Mesenchymal stem cell (in vitro differentiated cells and primary cell): ENCODE measurements around the gene RPLP1.

ENCODE experiments used
- DNase-seq: peaks from one replicate; pipeline ENCODE4 v3.0.0-alpha.2; 2013
- H2AFZ ChIP-seq: one replicate; pipeline ENCODE4 v1.6.1; 2013; ENCODE audit warnings: low read depth, mild to moderate bottlenecking, control low read depth, inconsistent platforms, low read length, moderate library complexity
- H2AK5ac ChIP-seq: 2 replicates; pipeline ENCODE4 v1.6.1; 2013; ENCODE audit warnings: low read length, moderate library complexity, mild to moderate bottlenecking, inconsistent platforms; ENCODE audit not compliant: severe bottlenecking
- H2BK120ac ChIP-seq: one replicate; pipeline ENCODE4 v1.6.1; 2013; ENCODE audit warnings: low read depth, mild to moderate bottlenecking, inconsistent platforms, low read length, moderate library complexity
- H2BK12ac ChIP-seq, 2 experiments: one replicate each; pipeline ENCODE4 v1.6.1; 2013; ENCODE audit warnings: inconsistent platforms in 2 of 2, low read length in 2 of 2, mild to moderate bottlenecking in 2 of 2, moderate library complexity in 2 of 2, control low read depth in 1 of 2
- H2BK15ac ChIP-seq: one replicate; pipeline ENCODE4 v1.6.1; 2013; ENCODE audit warnings: mild to moderate bottlenecking, low read depth, inconsistent platforms; ENCODE audit not compliant: poor library complexity, severe bottlenecking
- H2BK5ac ChIP-seq: 2 replicates; pipeline ENCODE4 v1.6.1; 2013; ENCODE audit warnings: low read depth, mild to moderate bottlenecking, low read length, control low read depth, inconsistent platforms; ENCODE audit not compliant: poor library complexity, severe bottlenecking
- H3K14ac ChIP-seq, 2 experiments: one replicate each; pipeline ENCODE4 v1.6.1; 2013; ENCODE audit warnings: inconsistent platforms in 2 of 2, low read length in 2 of 2, control low read depth in 1 of 2, mild to moderate bottlenecking in 1 of 2, moderate library complexity in 1 of 2
- H3K18ac ChIP-seq, 2 experiments: one replicate each; pipeline ENCODE4 v1.6.1; 2013; ENCODE audit warnings: inconsistent platforms in 2 of 2, low read length in 2 of 2, control low read depth in 1 of 2, low read depth in 1 of 2, mild to moderate bottlenecking in 1 of 2
- H3K23ac ChIP-seq, 2 experiments: one replicate each; pipeline ENCODE4 v1.6.1; 2013; ENCODE audit warnings: inconsistent platforms in 2 of 2, low read length in 2 of 2, mild to moderate bottlenecking in 2 of 2, moderate library complexity in 2 of 2, control low read depth in 1 of 2
- H3K27ac ChIP-seq: 2 replicates; pipeline ENCODE4 v1.5.1; 2013; ENCODE audit warnings: mild to moderate bottlenecking, moderate library complexity, low read length, control low read depth, inconsistent platforms; ENCODE audit not compliant: poor library complexity, severe bottlenecking
- H3K27me3 ChIP-seq, 2 experiments: 2 replicates each; pipeline versions ENCODE4 v1.6.1 to v1.7.0; 2013; ENCODE audit warnings: low read length in 2 of 2, mild to moderate bottlenecking in 2 of 2, moderate library complexity in 2 of 2, control low read depth in 1 of 2, inconsistent platforms in 1 of 2; ENCODE audit not compliant: control insufficient read depth in 1 of 2, insufficient read depth in 1 of 2
- H3K36me3 ChIP-seq, 2 experiments: 2 replicates each; pipeline versions ENCODE4 v1.6.1 to v1.7.0; 2013; ENCODE audit warnings: low read length in 2 of 2, control low read depth in 1 of 2, inconsistent platforms in 1 of 2, low read depth in 1 of 2, mild to moderate bottlenecking in 1 of 2; ENCODE audit not compliant: insufficient read depth in 2 of 2, control insufficient read depth in 1 of 2
- H3K4ac ChIP-seq, 2 experiments: one replicate each; pipeline ENCODE4 v1.6.1; 2013; ENCODE audit warnings: inconsistent platforms in 2 of 2, low read length in 2 of 2, mild to moderate bottlenecking in 2 of 2, moderate library complexity in 2 of 2, control low read depth in 1 of 2, low read depth in 1 of 2
- H3K4me1 ChIP-seq: 2 replicates; pipeline ENCODE4 v1.6.1; 2013; ENCODE audit warnings: low read depth, low read length, control low read depth; ENCODE audit not compliant: control insufficient read depth, insufficient read depth
- H3K4me2 ChIP-seq: 2 replicates; pipeline ENCODE4 v1.6.1; 2013; ENCODE audit warnings: low read length, mild to moderate bottlenecking, inconsistent platforms; ENCODE audit not compliant: poor library complexity, severe bottlenecking
- H3K4me3 ChIP-seq, 2 experiments: 2 replicates each; pipeline versions ENCODE4 v1.5.1 to v1.7.0; 2013; ENCODE audit warnings: low read length in 2 of 2, mild to moderate bottlenecking in 2 of 2, control low read depth in 1 of 2, low read depth in 1 of 2; ENCODE audit not compliant: insufficient read depth in 1 of 2
- H3K79me1 ChIP-seq: replicated peaks from 2 replicates; pipeline ENCODE4 v1.6.1; 2013; ENCODE audit warnings: mild to moderate bottlenecking, control low read depth, low read length, inconsistent platforms; ENCODE audit not compliant: poor library complexity, severe bottlenecking
- H3K9ac ChIP-seq: 2 replicates; pipeline ENCODE4 v1.7.0; 2013; ENCODE audit warnings: mild to moderate bottlenecking, low read length, moderate library complexity
- H3K9me3 ChIP-seq: 2 replicates; pipeline ENCODE4 v1.7.0; 2013; ENCODE audit warnings: mild to moderate bottlenecking, low read length; ENCODE audit not compliant: control insufficient read depth
- H4K8ac ChIP-seq: one replicate; pipeline ENCODE4 v1.6.1; 2013; ENCODE audit warnings: inconsistent platforms, mild to moderate bottlenecking, low read length, moderate library complexity
- H4K91ac ChIP-seq: one replicate; pipeline ENCODE4 v1.6.1; 2013; ENCODE audit warnings: mild to moderate bottlenecking, low read length, inconsistent platforms
- WGBS: methylation state at CpG from one replicate; pipeline ENCODE4 v1.1.7; 2013; ENCODE audit warnings: mixed read lengths; 5-methylcytosine and 5-hydroxymethylcytosine counted together

The RPLP1 gene

DNA sequence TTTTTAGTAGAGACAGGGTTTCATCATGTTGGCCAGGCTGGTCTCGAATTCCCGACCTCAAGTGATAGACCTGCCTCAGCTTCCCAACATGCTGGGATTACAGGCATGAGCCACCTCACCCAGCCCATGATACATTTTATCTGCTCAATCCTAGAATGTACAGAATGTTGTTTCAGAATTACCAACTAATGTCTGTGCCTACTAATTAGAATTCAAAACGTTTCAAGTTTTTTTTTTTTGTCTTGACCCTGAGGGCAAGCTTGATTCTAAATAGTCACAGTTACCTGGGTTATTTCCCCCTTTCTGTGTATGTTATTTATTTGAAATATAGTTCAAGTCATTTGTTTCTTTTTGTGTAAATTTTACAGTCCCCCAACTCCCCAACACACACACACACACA, 43.8 kb upstream of the RPLP1 start:
- Histone ChIP-seq H2AK5ac (no peak overlapping the region), H3K36me3 (no peaks in the 10 kb centered on the region), H3K9ac (no peak overlapping the region), H3K4me3 (no peak overlapping the region), H3K27ac (no peak overlapping the region), H3K4me2 (no peak overlapping the region), H2BK120ac (no peak overlapping the region), H3K27me3 (no peaks in the 10 kb centered on the region), H3K4me1 (peaks cover 6% of the 10 kb centered on the region), H2AFZ (no peak overlapping the region), H3K9me3 (no peaks in the 10 kb centered on the region), H3K79me1 (peaks cover 21% of the 10 kb centered on the region), H3K18ac (no peak overlapping the region), H3K23ac (no peak overlapping the region), H2BK5ac (no peak overlapping the region), H3K4ac (no peak overlapping the region), H4K91ac (no peak overlapping the region), H3K14ac (no peak overlapping the region), H2BK15ac (no peak overlapping the region), H2BK12ac (no peak overlapping the region), H4K8ac (no peak overlapping the region)
- 100% methylated on average over 3 of the region's 3 CpGs for WGBS
- no peak for DNase-seq

DNA sequence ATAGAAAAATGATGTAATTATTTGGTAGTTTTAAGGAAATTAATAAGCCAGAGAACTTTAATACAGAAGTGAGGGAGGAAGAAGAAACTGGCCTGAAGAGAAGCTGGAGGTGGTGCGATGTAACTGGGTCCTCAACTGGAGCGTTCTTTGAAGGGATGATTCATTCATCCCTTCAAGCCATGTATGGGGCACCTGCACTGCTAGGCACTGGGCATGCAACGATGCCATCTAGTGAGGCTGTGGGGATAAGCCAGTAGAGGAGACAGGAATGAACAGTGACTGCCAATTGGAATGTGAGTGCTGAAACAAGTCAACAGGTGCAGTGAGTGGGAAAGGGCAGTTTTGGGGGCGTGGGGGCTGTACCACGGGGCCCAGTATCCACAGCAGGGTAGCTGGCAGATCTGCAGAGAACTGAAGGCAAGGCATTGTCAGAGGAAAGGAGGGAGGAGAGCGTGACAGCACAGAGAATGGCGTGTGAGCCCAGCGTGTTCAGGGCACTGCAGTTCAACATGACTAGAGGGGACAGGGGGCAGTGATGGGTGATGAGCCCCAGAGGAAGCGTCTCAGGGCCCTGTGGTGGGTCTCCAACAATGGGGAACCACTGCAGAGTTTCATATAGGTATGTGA, 42.3 kb upstream of the RPLP1 start:
- no peak for DNase-seq
- H2BK120ac ChIP-seq = no peak overlapping the region

DNA sequence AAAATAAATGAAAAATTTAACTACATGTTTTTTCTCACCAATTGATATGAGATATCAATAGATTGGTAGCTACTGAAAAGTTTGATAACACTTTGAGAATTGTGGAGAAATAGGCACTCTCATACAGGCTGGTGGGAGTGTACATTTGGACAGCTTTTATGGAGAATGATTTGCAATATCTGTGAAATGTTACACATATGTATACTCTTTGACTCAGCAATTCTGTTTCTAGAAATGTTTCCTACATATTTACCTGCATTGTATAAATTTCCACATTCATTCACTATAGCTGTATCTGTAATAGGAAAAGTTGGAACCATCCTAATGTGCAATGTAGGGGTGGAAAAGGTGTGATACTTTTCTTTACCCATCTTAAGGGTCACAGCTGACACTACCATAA, 40.3 kb upstream of the RPLP1 start:
- no peak for DNase-seq
- Histone ChIP-seq H3K79me1 (peaks cover 15% of the 10 kb centered on the region), H2BK5ac (no peak overlapping the region), H2AK5ac (no peak overlapping the region), H3K4me2 (no peak overlapping the region), H3K9me3 (no peaks in the 10 kb centered on the region), H3K4ac (no peak overlapping the region), H3K18ac (no peak overlapping the region), H3K27me3 (no peaks in the 10 kb centered on the region), H2AFZ (no peak overlapping the region), H3K23ac (no peak overlapping the region), H2BK120ac (no peak overlapping the region), H3K27ac (no peak overlapping the region), H3K4me1 (peaks cover 6% of the 10 kb centered on the region), H4K91ac (no peak overlapping the region), H3K9ac (no peak overlapping the region), H2BK12ac (no peak overlapping the region), H3K14ac (no peak overlapping the region), H3K36me3 (no peaks in the 10 kb centered on the region), H2BK15ac (no peak overlapping the region), H4K8ac (no peak overlapping the region), H3K4me3 (no peak overlapping the region)

More for the DNA sequence above, 42.3 kb upstream of the RPLP1 start:
- Histone ChIP-seq H2AFZ (no peak overlapping the region), H3K18ac (no peak overlapping the region), H3K4me2 (no peak overlapping the region), H3K23ac (no peak overlapping the region), H3K14ac (no peak overlapping the region), H2BK15ac (no peak overlapping the region), H3K79me1 (peaks cover 19% of the 10 kb centered on the region), H2BK5ac (no peak overlapping the region), H3K4me1 (peaks cover 6% of the 10 kb centered on the region), H2AK5ac (no peak overlapping the region), H3K27me3 (no peaks in the 10 kb centered on the region), H3K4me3 (no peak overlapping the region), H3K9me3 (no peaks in the 10 kb centered on the region), H3K36me3 (no peaks in the 10 kb centered on the region), H4K91ac (no peak overlapping the region), H3K27ac (no peak overlapping the region), H2BK12ac (no peak overlapping the region), H3K9ac (no peak overlapping the region), H3K4ac (no peak overlapping the region), H4K8ac (no peak overlapping the region)
- WGBS = 76% methylated on average over 9 of the region's 9 CpGs

DNA sequence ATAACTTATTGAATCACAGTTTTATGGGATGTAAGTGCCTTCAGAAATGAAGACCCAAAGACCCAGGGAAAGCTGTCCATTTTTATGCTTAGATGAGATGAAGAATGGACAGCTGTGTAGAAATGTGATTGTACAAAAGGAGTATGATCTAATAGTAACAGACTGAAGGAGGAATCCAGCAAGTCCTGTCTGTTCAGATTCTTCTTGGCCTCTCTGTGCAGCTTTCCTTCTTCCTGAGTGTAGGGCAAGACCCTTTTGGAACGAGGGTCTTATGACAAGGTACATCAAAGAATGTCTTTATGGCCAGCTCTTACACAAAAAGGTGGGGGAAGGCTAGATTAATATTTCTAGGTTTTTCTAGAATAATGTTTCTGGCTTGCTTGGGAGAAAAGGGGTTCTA, 39.9 kb upstream of the RPLP1 start:
- no peak overlapping the region for H3K18ac ChIP-seq
- no peak overlapping the region for H3K4me2 ChIP-seq
- DNase-seq = no peak
- no peaks in the 10 kb centered on the region for H3K36me3 ChIP-seq
- H3K14ac ChIP-seq = no peak overlapping the region
- no peak overlapping the region for H3K4ac ChIP-seq
- H3K4me3 ChIP-seq = no peak overlapping the region
- H3K27me3 ChIP-seq = no peaks in the 10 kb centered on the region
- peaks cover 15% of the 10 kb centered on the region for H3K79me1 ChIP-seq
- H4K8ac ChIP-seq = no peak overlapping the region
- no peak overlapping the region for H3K27ac ChIP-seq
- H4K91ac ChIP-seq = no peak overlapping the region
- H2AFZ ChIP-seq = no peak overlapping the region
- H3K4me1 ChIP-seq = peaks cover 6% of the 10 kb centered on the region
- no peaks in the 10 kb centered on the region for H3K9me3 ChIP-seq
- no peak overlapping the region for H2AK5ac ChIP-seq
- no peak overlapping the region for H2BK15ac ChIP-seq
- no peak overlapping the region for H3K9ac ChIP-seq
- no peak overlapping the region for H2BK120ac ChIP-seq
- no peak overlapping the region for H3K23ac ChIP-seq
- 82% methylated on average over 1 of the region's 1 CpG for WGBS
- H2BK12ac ChIP-seq = no peak overlapping the region
- H2BK5ac ChIP-seq = no peak overlapping the region
